B cell (primary cell): ENCODE results near the gene ZBTB33. TPM values are rescaled to one million over a fixed set of nuclear protein-coding genes. Genes with fewer than 3 reads are reported as not detected.

ENCODE experiments used
- ATAC-seq: fragments of 200-7000 bp; cut with Tn5 transposase; one replicate; pipeline ENCODE4 v1.10.0; 2021; ENCODE audit warnings: low read depth, mild to moderate bottlenecking, moderate number of reproducible peaks, moderate library complexity
- CTCF ChIA-PET: fragments of 350-600 bp; sonication (Branson Sonifier 250); formaldehyde crosslinking; loops from one replicate; lab custom pipeline; 2021; ENCODE audit warnings: antibody characterized with exemption, inconsistent platforms; lab: Charles Lee
- POLR2A ChIA-PET: fragments of 350-600 bp; sonication (Branson Sonifier 250); formaldehyde crosslinking; loops from one replicate; lab custom pipeline; 2021; ENCODE audit warnings: antibody characterized with exemption; lab: Charles Lee
- DNase-seq: peaks from one replicate; pipeline ENCODE4 v3.0.0; 2013
- H2AFZ ChIP-seq: 2 replicates; pipeline ENCODE4 v1.6.1; 2012; ENCODE audit warnings: mild to moderate bottlenecking, low read depth, low read length; ENCODE audit not compliant: insufficient read depth, poor library complexity, severe bottlenecking
- H3K27ac ChIP-seq, 2 donors: 1 replicate in 1 of 2; 2 replicates in 1 of 2; pipeline ENCODE4 v1.5.1; 2012 to 2013; ENCODE audit warnings: low read length in 2 of 2, mild to moderate bottlenecking in 2 of 2, moderate library complexity in 1 of 2
- H3K27me3 ChIP-seq, 4 experiments: fragments of 200-600 bp in 1 of 4; sonication (generic) in 1 of 4; replicated peaks in 1 of 4; 1 replicate in 2 of 4; 2 replicates in 2 of 4; pipeline versions ENCODE4 v1.6.1 to v1.7.0; 2013 to 2016; ENCODE audit warnings: low read length in 3 of 4, mild to moderate bottlenecking in 2 of 4, mixed read lengths in 1 of 4, moderate library complexity in 1 of 4; ENCODE audit not compliant: insufficient read depth in 4 of 4, control insufficient read depth in 3 of 4; ENCODE audit errors: control extremely low read depth in 1 of 4
- H3K36me3 ChIP-seq, 2 experiments: replicated peaks in 1 of 2; 1 replicate in 1 of 2; 2 replicates in 1 of 2; pipeline versions ENCODE4 v1.6.1 to v1.7.1; 2013; ENCODE audit warnings: low read length in 1 of 2; ENCODE audit not compliant: insufficient read depth in 2 of 2, control insufficient read depth in 1 of 2; ENCODE audit errors: control extremely low read depth in 1 of 2, extremely low read depth in 1 of 2
- H3K4me1 ChIP-seq, 2 donors: fragments of 200-600 bp in 1 of 2; sonication (generic) in 1 of 2; 1 replicate in 1 of 2; 2 replicates in 1 of 2; pipeline versions ENCODE4 v1.5.1 to v1.6.1; 2013 to 2017; ENCODE audit warnings: low read length in 2 of 2; ENCODE audit not compliant: control insufficient read depth in 2 of 2, insufficient read depth in 2 of 2
- H3K4me2 ChIP-seq: replicated peaks from 2 replicates; pipeline ENCODE3; 2012; ENCODE audit warnings: mild to moderate bottlenecking, low read depth, low read length; ENCODE audit not compliant: poor library complexity, severe bottlenecking
- H3K4me3 ChIP-seq, 5 experiments: fragments of 200-600 bp in 1 of 5; sonication (generic) in 1 of 5; 1 replicate in 3 of 5; 2 replicates in 2 of 5; pipeline versions ENCODE4 v1.5.1 to v1.7.0; 2011 to 2016; ENCODE audit warnings: low read length in 4 of 5, mild to moderate bottlenecking in 4 of 5, low read depth in 2 of 5, control low read depth in 1 of 5, moderate library complexity in 1 of 5; ENCODE audit not compliant: insufficient read depth in 1 of 5; ENCODE audit errors: control extremely low read depth in 1 of 5, extremely low read depth in 1 of 5
- H3K79me2 ChIP-seq: fragments of 200-600 bp; sonication (generic); one replicate; pipeline ENCODE4 v1.6.0; 2016; ENCODE audit warnings: low read length; ENCODE audit not compliant: control insufficient read depth, insufficient read depth
- H3K9ac ChIP-seq: fragments of 200-600 bp; sonication (generic); 2 replicates; pipeline ENCODE4 v1.6.1; 2017; ENCODE audit warnings: mild to moderate bottlenecking, low read length, moderate library complexity
- H3K9me3 ChIP-seq, 3 donors: one replicate each; pipeline versions ENCODE4 v1.6.1 to v1.7.1; 2013; ENCODE audit warnings: low read length in 2 of 3; ENCODE audit not compliant: control insufficient read depth in 2 of 3, insufficient read depth in 1 of 3; ENCODE audit errors: control extremely low read depth in 1 of 3
- H4K20me1 ChIP-seq: 2 replicates; pipeline ENCODE4 v1.6.0; 2012; ENCODE audit warnings: mild to moderate bottlenecking, low read length; ENCODE audit not compliant: insufficient read depth, control insufficient read depth, poor library complexity, severe bottlenecking
- H3K27ac Mint-ChIP-seq: one replicate; pipeline ENCODE4 v1.8.0; 2021; ENCODE audit warnings: mixed read lengths
- H3K27me3 Mint-ChIP-seq: one replicate; pipeline ENCODE4 v1.8.0; 2021; ENCODE audit warnings: mixed read lengths
- H3K4me1 Mint-ChIP-seq: one replicate; pipeline ENCODE4 v1.8.0; 2021; ENCODE audit warnings: mixed read lengths
- H3K4me3 Mint-ChIP-seq: one replicate; pipeline ENCODE4 v1.8.0; 2021; ENCODE audit warnings: mixed read lengths
- H3K9me3 Mint-ChIP-seq: one replicate; pipeline ENCODE4 v1.8.0; 2022; ENCODE audit warnings: mixed read lengths; ENCODE audit not compliant: insufficient read depth
- CTCF ChIP-seq: fragments of 200-600 bp; IDR thresholded peaks from one replicate; pipeline ENCODE4 v1.8.0; 2022; ENCODE audit warnings: antibody characterized with exemption, mild to moderate bottlenecking
- EZH2 ChIP-seq: IDR thresholded peaks from 2 replicates; pipeline ENCODE4 v1.6.1; 2012; ENCODE audit warnings: borderline replicate concordance, low read depth, mild to moderate bottlenecking, moderate library complexity, low read length; ENCODE audit not compliant: insufficient read depth, poor library complexity, severe bottlenecking
- WGBS: methylation state at CpG from one replicate; pipeline ENCODE4 v1.1.5; 2013; ENCODE audit warnings: missing lambda C conversion rate; ENCODE audit not compliant: insufficient coverage; 5-methylcytosine and 5-hydroxymethylcytosine counted together
- intact Hi-C: fragments of 100-400 bp; cut with micrococcal nuclease; formaldehyde crosslinking; loops from one replicate; pipeline ENCODE4 v1.10.0; 2022
- polyA plus RNA-seq: library from polyadenylated mRNA; depleted of rRNA; stranded (reverse); fragments of >200 nt; gene quantifications from 2 replicates; pipeline ENCODE4 v1.2.3, GENCODE V29; 2012
- total RNA-seq, 2 donors: library from RNA; stranded (reverse); fragments of 120-200 nt in 1 of 2; gene quantifications; 1 replicate in 1 of 2; 2 replicates in 1 of 2; pipeline versions ENCODE4 v1.2.3 to v1.2.4, GENCODE V29; 2013 to 2022

Gene ZBTB33
- total and polyA plus RNA-seq, 2 donors (not counting 1 experiment from before 2014, with no cell fraction given) = 4.6 to 21.6 TPM

GRCh38 chrX:120304256-120304655 is 53.6 kb downstream of the ZBTB33 start:
- no peaks in the 10 kb centered on the region for H3K9me3 ChIP-seq
- CTCF ChIA-PET = no interaction called here
- Mint-ChIP-seq H3K4me1 (peaks cover 33% of the 10 kb centered on the region), H3K27me3 (no peaks in the 10 kb centered on the region), H3K9me3 (no peaks in the 10 kb centered on the region), H3K4me3 (peak overlapping the region; percentile 19), H3K27ac (no peak overlapping the region)
- H3K9ac ChIP-seq = peak overlapping the region; percentile 1
- H3K4me2 ChIP-seq = no peak overlapping the region
- H3K4me1 ChIP-seq = peaks cover 29 to 44% of the 10 kb centered on the region in 2 donors
- TF ChIP-seq EZH2 (no peak), CTCF (no peak)
- ATAC-seq (no peak), DNase-seq (peak; percentile 13)
- H3K4me3 ChIP-seq = no peak overlapping the region
- 69% methylated on average over 3 of the region's 8 CpGs for WGBS
- H2AFZ ChIP-seq = peak overlapping the region; percentile 19
- intact Hi-C loops = loop anchor here (10.0 kb wide), 1 partner anchor 171 kb away; no protein-coding TSS in a partner anchor
- H4K20me1 ChIP-seq = no peaks in the 10 kb centered on the region
- peaks cover 0 to 2% (median 0%) of the 10 kb centered on the region in 4 experiments for H3K27me3 ChIP-seq
- POLR2A ChIA-PET = interaction anchor here (0.6 kb wide), 1 partner anchor 105 kb away, joined by 6 read pairs; no protein-coding TSS in a partner anchor
- no peak overlapping the region for H3K27ac ChIP-seq
- no peaks in the 10 kb centered on the region for H3K79me2 ChIP-seq
- H3K36me3 ChIP-seq = no peaks in the 10 kb centered on the region

GRCh38 chrX:120305531-120306141 is 55.0 kb downstream of the ZBTB33 start:
- H3K27ac ChIP-seq = no peak overlapping the region
- no peak overlapping the region for H3K4me2 ChIP-seq
- TF ChIP-seq CTCF = no peak
- no peak for TF ChIP-seq EZH2
- H3K9me3 Mint-ChIP-seq = no peaks in the 10 kb centered on the region
- WGBS = 33% methylated on average over 1 of the region's 11 CpGs
- peaks cover 33 to 50% of the 10 kb centered on the region in 2 donors for H3K4me1 ChIP-seq
- intact Hi-C loops = loop anchor here (10.0 kb wide), 1 partner anchor 169 kb away; no protein-coding TSS in a partner anchor
- H3K4me3 ChIP-seq = no peak overlapping the region
- H3K36me3 ChIP-seq = no peaks in the 10 kb centered on the region
- DNase-seq (no peak), ATAC-seq (no peak)
- no peak overlapping the region for H3K9ac ChIP-seq
- ChIA-PET CTCF (interaction anchor here (1.1 kb wide), 1 partner anchor 18 kb away, joined by 3 read pairs; no protein-coding TSS in a partner anchor), POLR2A (no interaction called here)
- no peak overlapping the region for H2AFZ ChIP-seq
- H3K27me3 ChIP-seq = peaks cover 0 to 10% (median 4%) of the 10 kb centered on the region in 4 experiments
- no peaks in the 10 kb centered on the region for H3K9me3 ChIP-seq
- H3K4me1 Mint-ChIP-seq = peaks cover 43% of the 10 kb centered on the region
- no peaks in the 10 kb centered on the region for H4K20me1 ChIP-seq
- no peak overlapping the region for H3K27ac Mint-ChIP-seq
- H3K27me3 Mint-ChIP-seq = peaks cover 7% of the 10 kb centered on the region
- no peak overlapping the region for H3K4me3 Mint-ChIP-seq
- no peaks in the 10 kb centered on the region for H3K79me2 ChIP-seq
